K562 (cell line): Measurements from ENCODE around the gene PBX4. TPM values are rescaled to one million over a fixed set of nuclear protein-coding genes. Genes with fewer than 3 reads are reported as not detected.

ENCODE experiments used
- CC2D1A ChIP-seq: fragments of 450-650 bp; IDR thresholded peaks from 2 replicates; pipeline ENCODE4 v1.6.1; 2017; ENCODE audit warnings: mild to moderate bottlenecking
- FOXJ2 ChIP-seq: fragments of 200-800 bp; sonication (Bioruptor generic); IDR thresholded peaks from 2 replicates; pipeline ENCODE4 v1.6.1; 2016; ENCODE audit warnings: missing genetic modification characterization, missing compliant biosample characterization
- FOXK2 ChIP-seq, 2 experiments: fragments of 450-650 bp; IDR thresholded peaks in 1 of 2; conservative IDR thresholded peaks in 1 of 2; 2 replicates each; pipeline ENCODE4 v1.6.1; 2016; ENCODE audit warnings: low read depth in 2 of 2, mild to moderate bottlenecking in 1 of 2
- GTF3C2 ChIP-seq: IDR thresholded peaks from 3 replicates; pipeline ENCODE4 v1.6.1; 2011; ENCODE audit warnings: borderline replicate concordance, mild to moderate bottlenecking, moderate library complexity; ENCODE audit not compliant: insufficient read length; ENCODE audit errors: extremely low read depth
- KDM1A ChIP-seq, 2 experiments: fragments of 450-650 bp; IDR thresholded peaks; 2 replicates each; pipeline ENCODE4 v1.6.1; 2016; ENCODE audit warnings: mild to moderate bottlenecking in 2 of 2
- KLF6 ChIP-seq: fragments of 250-450 bp; sonication (Bioruptor Pico); IDR thresholded peaks from 2 replicates; pipeline ENCODE4 v1.4.0; 2020; ENCODE audit warnings: mild to moderate bottlenecking, moderate library complexity, borderline replicate concordance
- MGA ChIP-seq: fragments of 450-650 bp; IDR thresholded peaks from 2 replicates; pipeline ENCODE4 v1.6.1; 2016; ENCODE audit warnings: mild to moderate bottlenecking, moderate library complexity
- TEAD1 ChIP-seq, 2 experiments: fragments of 450-650 bp in 1 of 2; sonication (generic) in 1 of 2; formaldehyde crosslinking; IDR thresholded peaks; 2 replicates each; pipeline versions ENCODE4 v1.4.0 to v1.8.0; 2020 to 2022; ENCODE audit warnings: mild to moderate bottlenecking in 2 of 2, missing genetic modification reagents in 1 of 2
- ZSCAN29 ChIP-seq: fragments of 450-650 bp; IDR thresholded peaks from 2 replicates; pipeline ENCODE4 v1.6.1; 2017
- polyA plus RNA-seq, 8 experiments: library from polyadenylated mRNA; depleted of rRNA in 4 of 8; stranded (reverse) in 5 of 8; unstranded in 3 of 8; fragments of >200 nt; fragmentation: Nextera tagmentation in 2 of 8; fragmentation: Illumina TruSeq in 1 of 8; extraction: Ambion mirVana in 2 of 8; extraction: Trizol in 1 of 8; gene quantifications; 2 replicates each; pipeline versions ENCODE4 v1.2.1 to v1.2.3, GENCODE V29; 2011 to 2014; ENCODE audit warnings: inconsistent platforms in 1 of 8, missing spikeins in 1 of 8
- total RNA-seq, 7 experiments: library from RNA; depleted of rRNA in 6 of 7; stranded (reverse); fragments of >200 nt in 6 of 7; fragmentation: Illumina TruSeq in 2 of 7; extraction: Trizol in 2 of 7; gene quantifications; 2 replicates each; pipeline versions ENCODE4 v1.2.1 to v1.2.3, GENCODE V29; 2011 to 2021; ENCODE audit warnings: low replicate concordance in 1 of 7

The PBX4 gene
- total and polyA plus RNA-seq, 9 of the 15 experiments (the other 6 are each of a cell fraction or from before 2014, with no cell fraction given) = 0.11 to 3.8 (median 1.6) TPM; not detected in 1

GRCh38 chr19:19643158-19644053 is 24.9 kb upstream of the PBX4 start, which contains the start of gene GMIP (continued):
- peak in 1 of 2 experiments; percentile 70; a peak in 1 of 4 replicates for TF ChIP-seq KDM1A (IDR thresholded peaks at IDR 0.05)
- no peak for TF ChIP-seq KLF6 (CRISPR knock-in tag)
- TF ChIP-seq FOXK2 (conservative IDR thresholded peaks at IDR 0.05 in 1 of 2, IDR thresholded peaks at IDR 0.05 in 1 of 2; ENCODE audit: low read depth in 2 of 2) = no peak
- TF ChIP-seq MGA = no peak
- TF ChIP-seq ZSCAN29 = no peak
- peak in 1 of 2 experiments; percentile 41; a peak in 1 of 4 replicates for TF ChIP-seq TEAD1 (CRISPR knock-in tag; IDR thresholded peaks at IDR 0.05)
- TF ChIP-seq FOXJ2 (tag) = no peak
- no peak for TF ChIP-seq GTF3C2
- peak; percentile 76 for TF ChIP-seq CC2D1A
